ENCODE measurements around the gene QPCT.

The QPCT gene

DNA sequence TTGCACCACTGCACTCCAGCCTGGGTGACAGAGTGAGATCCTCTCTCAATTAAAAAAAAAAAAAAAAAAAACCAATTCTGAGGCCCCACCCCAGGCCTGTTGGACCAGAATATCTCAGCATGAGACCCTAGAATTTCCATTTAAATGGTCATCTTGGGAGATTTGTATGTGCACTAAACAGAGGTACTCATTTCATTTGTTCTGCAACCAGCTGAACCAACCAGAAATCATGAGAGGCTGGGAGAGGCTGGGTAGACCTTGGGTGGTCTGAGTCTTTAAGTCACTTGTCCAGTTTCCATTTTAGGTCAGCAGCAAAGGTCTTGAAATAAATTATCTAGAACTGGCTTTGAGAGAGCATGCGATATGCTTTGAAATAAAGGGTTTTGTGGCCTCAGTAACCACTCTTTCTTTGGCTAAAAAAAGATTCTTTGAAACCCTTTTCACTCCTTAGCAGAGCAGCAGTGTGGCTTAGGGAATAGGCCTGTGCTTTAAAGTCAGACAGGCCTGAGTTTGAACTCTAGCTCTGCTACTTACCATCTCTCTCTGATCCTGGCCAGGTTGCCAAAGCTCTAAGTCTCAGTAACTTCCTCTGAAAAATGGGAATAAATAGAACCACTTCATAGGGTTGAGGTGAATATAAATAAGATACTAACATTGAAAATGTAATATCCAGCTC lies 52.6 kb downstream of the QPCT start:
- H3K27me3 ChIP-seq (ENCODE audit: control insufficient read depth, low read length): peaks cover 24% of the 10 kb centered on the region
- H3F3A ChIP-seq (ENCODE audit: control insufficient read depth, insufficient read depth): no peaks in the 10 kb centered on the region
- H3K79me2 ChIP-seq (ENCODE audit: control insufficient read depth, low read length): no peaks in the 10 kb centered on the region
- no peaks in the 10 kb centered on the region for H3K36me3 ChIP-seq (ENCODE audit: control insufficient read depth, low read length)
- H3K4me2 ChIP-seq (ENCODE audit: low read length): no peak overlapping the region
- H3K27ac ChIP-seq (ENCODE audit: low read depth, low read length): no peak overlapping the region
- no peaks in the 10 kb centered on the region for H3K4me1 ChIP-seq (ENCODE audit: control insufficient read depth, low read length)
- TF ChIP-seq, protein P1, sequence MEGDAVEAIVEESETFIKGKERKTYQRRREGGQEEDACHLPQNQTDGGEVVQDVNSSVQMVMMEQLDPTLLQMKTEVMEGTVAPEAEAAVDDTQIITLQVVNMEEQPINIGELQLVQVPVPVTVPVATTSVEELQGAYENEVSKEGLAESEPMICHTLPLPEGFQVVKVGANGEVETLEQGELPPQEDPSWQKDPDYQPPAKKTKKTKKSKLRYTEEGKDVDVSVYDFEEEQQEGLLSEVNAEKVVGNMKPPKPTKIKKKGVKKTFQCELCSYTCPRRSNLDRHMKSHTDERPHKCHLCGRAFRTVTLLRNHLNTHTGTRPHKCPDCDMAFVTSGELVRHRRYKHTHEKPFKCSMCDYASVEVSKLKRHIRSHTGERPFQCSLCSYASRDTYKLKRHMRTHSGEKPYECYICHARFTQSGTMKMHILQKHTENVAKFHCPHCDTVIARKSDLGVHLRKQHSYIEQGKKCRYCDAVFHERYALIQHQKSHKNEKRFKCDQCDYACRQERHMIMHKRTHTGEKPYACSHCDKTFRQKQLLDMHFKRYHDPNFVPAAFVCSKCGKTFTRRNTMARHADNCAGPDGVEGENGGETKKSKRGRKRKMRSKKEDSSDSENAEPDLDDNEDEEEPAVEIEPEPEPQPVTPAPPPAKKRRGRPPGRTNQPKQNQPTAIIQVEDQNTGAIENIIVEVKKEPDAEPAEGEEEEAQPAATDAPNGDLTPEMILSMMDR (IDR thresholded peaks at IDR 0.05; ENCODE audit: low read depth, low read length, poor library complexity, severe bottlenecking): no peak
- no peak for TF ChIP-seq EZH2phosphoT487 (IDR thresholded peaks at IDR 0.05; ENCODE audit: borderline replicate concordance, low read length)
- no peaks in the 10 kb centered on the region for H4K20me1 ChIP-seq (ENCODE audit: control insufficient read depth, insufficient read depth, low read depth, low read length)
- H3K9me3 ChIP-seq (ENCODE audit: control insufficient read depth, insufficient read depth, low read length): no peaks in the 10 kb centered on the region
- no peaks in the 10 kb centered on the region for H3K9me2 ChIP-seq (replicated peaks; ENCODE audit: control insufficient read depth, low read length)
- no peak overlapping the region for H3K4me3 ChIP-seq (ENCODE audit: low read length)

DNA sequence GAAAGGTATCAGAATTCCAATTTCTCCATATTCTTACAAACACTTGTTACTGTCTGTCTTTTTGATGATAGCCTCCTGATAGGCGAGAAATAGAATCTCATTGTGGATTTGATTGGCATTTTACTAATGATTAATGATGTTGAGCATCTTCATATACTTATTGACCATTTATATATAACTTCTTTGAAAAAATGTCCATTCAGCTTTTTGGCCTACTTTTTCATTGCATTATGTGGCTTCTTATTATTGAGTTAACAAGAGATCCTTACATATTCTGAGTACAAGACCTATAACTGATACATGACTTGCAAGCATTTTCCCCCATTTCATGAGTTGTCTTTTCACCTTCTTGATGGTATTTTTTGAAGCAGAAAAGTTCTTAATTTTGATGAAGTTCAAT lies 54.6 kb downstream of the QPCT start:
- Histone ChIP-seq H3K4me2 (ENCODE audit: low read length) (no peak overlapping the region), H3K79me2 (ENCODE audit: control insufficient read depth, low read length) (no peaks in the 10 kb centered on the region), H3K4me1 (ENCODE audit: control insufficient read depth, low read length) (no peaks in the 10 kb centered on the region), H3K9me3 (ENCODE audit: control insufficient read depth, insufficient read depth, low read length) (no peaks in the 10 kb centered on the region), H3K9me2 (replicated peaks; ENCODE audit: control insufficient read depth, low read length) (no peaks in the 10 kb centered on the region), H3K27ac (ENCODE audit: low read depth, low read length) (no peak overlapping the region), H3K4me3 (ENCODE audit: low read length) (no peak overlapping the region), H3F3A (ENCODE audit: control insufficient read depth, insufficient read depth) (no peaks in the 10 kb centered on the region), H3K36me3 (ENCODE audit: control insufficient read depth, low read length) (no peaks in the 10 kb centered on the region), H3K27me3 (ENCODE audit: control insufficient read depth, low read length) (peaks cover 29% of the 10 kb centered on the region), H4K20me1 (ENCODE audit: control insufficient read depth, insufficient read depth, low read depth, low read length) (no peaks in the 10 kb centered on the region)
- TF ChIP-seq EZH2phosphoT487 (IDR thresholded peaks at IDR 0.05; ENCODE audit: borderline replicate concordance, low read length): no peak
- TF ChIP-seq, protein P1 (IDR thresholded peaks at IDR 0.05; ENCODE audit: low read depth, low read length, poor library complexity, severe bottlenecking): no peak

DNA sequence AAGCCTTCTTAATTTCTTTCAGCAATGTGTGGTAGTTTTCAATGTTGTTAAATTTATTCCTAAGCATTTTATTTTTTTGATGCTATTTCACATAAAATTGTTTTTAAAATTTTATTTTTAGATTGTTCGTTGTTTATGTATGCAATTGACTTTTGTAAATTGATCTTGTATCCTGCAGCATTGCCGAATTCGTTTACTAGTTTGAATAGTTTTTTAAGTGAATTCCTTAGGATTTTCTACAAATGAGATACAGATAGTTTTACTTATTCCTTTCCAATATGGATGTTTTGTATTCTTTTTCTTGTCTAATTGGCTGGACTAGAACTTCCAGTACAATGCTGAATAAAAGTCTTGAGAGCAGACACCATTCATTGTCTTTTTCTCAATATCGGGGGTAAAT lies 55.6 kb downstream of the QPCT start:
- no peaks in the 10 kb centered on the region for H3F3A ChIP-seq (ENCODE audit: control insufficient read depth, insufficient read depth)
- TF ChIP-seq, protein P1 (IDR thresholded peaks at IDR 0.05; ENCODE audit: low read depth, low read length, poor library complexity, severe bottlenecking): no peak
- no peak for TF ChIP-seq EZH2phosphoT487 (IDR thresholded peaks at IDR 0.05; ENCODE audit: borderline replicate concordance, low read length)
- H3K36me3 ChIP-seq (ENCODE audit: control insufficient read depth, low read length): no peaks in the 10 kb centered on the region
- H3K4me1 ChIP-seq (ENCODE audit: control insufficient read depth, low read length): no peaks in the 10 kb centered on the region
- no peaks in the 10 kb centered on the region for H4K20me1 ChIP-seq (ENCODE audit: control insufficient read depth, insufficient read depth, low read depth, low read length)
- H3K4me3 ChIP-seq (ENCODE audit: low read length): no peak overlapping the region
- H3K9me2 ChIP-seq (replicated peaks; ENCODE audit: control insufficient read depth, low read length): no peaks in the 10 kb centered on the region
- no peak overlapping the region for H3K4me2 ChIP-seq (ENCODE audit: low read length)
- no peaks in the 10 kb centered on the region for H3K9me3 ChIP-seq (ENCODE audit: control insufficient read depth, insufficient read depth, low read length)
- H3K27me3 ChIP-seq (ENCODE audit: control insufficient read depth, low read length): peaks cover 21% of the 10 kb centered on the region
- H3K27ac ChIP-seq (ENCODE audit: low read depth, low read length): no peak overlapping the region
- H3K79me2 ChIP-seq (ENCODE audit: control insufficient read depth, low read length): no peaks in the 10 kb centered on the region
